ENCODE data around the gene TSHZ1.

DNA sequence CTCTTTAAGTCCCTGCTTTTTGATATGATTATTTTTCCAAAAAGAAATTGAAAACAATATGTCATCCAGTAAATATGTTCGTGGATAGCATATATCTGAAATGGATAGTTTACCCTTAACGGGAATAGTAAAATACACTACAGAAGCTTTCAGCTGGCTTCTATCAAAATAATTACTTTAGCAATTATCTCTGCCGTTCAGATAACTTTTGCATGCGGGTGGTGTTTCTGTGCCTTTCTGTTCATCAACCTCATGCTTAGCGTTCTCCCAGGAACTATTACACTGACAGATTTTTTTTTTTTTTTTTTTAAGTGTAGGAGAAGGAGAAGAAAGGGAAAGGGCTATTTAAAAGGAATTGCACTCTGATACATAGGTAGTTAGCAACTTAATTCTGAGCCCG, 53.6 kb downstream of the TSHZ1 start:
- TF ChIP-seq EP300 (IDR thresholded peaks at IDR 0.05; ENCODE audit: borderline replicate concordance in 1 of 2, low read depth in 1 of 2, low read length in 1 of 2) (peak in 1 of 2 experiments; percentile 41; a peak in 1 of 4 replicates), CHD2 (IDR thresholded peaks at IDR 0.05; ENCODE audit: low read length, partially characterized antibody) (peak; percentile 23), POLR2AphosphoS5 (IDR thresholded peaks at IDR 0.05; ENCODE audit: low read depth, low read length) (no peak), RXRA (IDR thresholded peaks at IDR 0.05; ENCODE audit: borderline replicate concordance, low read depth) (no peak), GABPA (IDR thresholded peaks at IDR 0.05; ENCODE audit: low read depth) (no peak), ZBTB33 (IDR thresholded peaks at IDR 0.05; ENCODE audit: borderline replicate concordance, low read depth) (no peak), SIN3A (IDR thresholded peaks at IDR 0.05; ENCODE audit: borderline replicate concordance, low read depth, low read length) (no peak), JUND (IDR thresholded peaks at IDR 0.05) (no peak), RCOR1 (IDR thresholded peaks at IDR 0.05; ENCODE audit: low read length) (peak; percentile 72; the same call in 1 of the 2 replicates), TEAD4 (IDR thresholded peaks at IDR 0.05; ENCODE audit: borderline replicate concordance, insufficient read depth) (no peak)
- TF ChIP-seq, protein P1, sequence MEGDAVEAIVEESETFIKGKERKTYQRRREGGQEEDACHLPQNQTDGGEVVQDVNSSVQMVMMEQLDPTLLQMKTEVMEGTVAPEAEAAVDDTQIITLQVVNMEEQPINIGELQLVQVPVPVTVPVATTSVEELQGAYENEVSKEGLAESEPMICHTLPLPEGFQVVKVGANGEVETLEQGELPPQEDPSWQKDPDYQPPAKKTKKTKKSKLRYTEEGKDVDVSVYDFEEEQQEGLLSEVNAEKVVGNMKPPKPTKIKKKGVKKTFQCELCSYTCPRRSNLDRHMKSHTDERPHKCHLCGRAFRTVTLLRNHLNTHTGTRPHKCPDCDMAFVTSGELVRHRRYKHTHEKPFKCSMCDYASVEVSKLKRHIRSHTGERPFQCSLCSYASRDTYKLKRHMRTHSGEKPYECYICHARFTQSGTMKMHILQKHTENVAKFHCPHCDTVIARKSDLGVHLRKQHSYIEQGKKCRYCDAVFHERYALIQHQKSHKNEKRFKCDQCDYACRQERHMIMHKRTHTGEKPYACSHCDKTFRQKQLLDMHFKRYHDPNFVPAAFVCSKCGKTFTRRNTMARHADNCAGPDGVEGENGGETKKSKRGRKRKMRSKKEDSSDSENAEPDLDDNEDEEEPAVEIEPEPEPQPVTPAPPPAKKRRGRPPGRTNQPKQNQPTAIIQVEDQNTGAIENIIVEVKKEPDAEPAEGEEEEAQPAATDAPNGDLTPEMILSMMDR (IDR thresholded peaks at IDR 0.05): no peak
- TF ChIP-seq, protein P2, sequence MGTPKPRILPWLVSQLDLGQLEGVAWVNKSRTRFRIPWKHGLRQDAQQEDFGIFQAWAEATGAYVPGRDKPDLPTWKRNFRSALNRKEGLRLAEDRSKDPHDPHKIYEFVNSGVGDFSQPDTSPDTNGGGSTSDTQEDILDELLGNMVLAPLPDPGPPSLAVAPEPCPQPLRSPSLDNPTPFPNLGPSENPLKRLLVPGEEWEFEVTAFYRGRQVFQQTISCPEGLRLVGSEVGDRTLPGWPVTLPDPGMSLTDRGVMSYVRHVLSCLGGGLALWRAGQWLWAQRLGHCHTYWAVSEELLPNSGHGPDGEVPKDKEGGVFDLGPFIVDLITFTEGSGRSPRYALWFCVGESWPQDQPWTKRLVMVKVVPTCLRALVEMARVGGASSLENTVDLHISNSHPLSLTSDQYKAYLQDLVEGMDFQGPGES (IDR thresholded peaks at IDR 0.05; ENCODE audit: low read depth, low read length): no peak
- TF ChIP-seq, protein P3, sequence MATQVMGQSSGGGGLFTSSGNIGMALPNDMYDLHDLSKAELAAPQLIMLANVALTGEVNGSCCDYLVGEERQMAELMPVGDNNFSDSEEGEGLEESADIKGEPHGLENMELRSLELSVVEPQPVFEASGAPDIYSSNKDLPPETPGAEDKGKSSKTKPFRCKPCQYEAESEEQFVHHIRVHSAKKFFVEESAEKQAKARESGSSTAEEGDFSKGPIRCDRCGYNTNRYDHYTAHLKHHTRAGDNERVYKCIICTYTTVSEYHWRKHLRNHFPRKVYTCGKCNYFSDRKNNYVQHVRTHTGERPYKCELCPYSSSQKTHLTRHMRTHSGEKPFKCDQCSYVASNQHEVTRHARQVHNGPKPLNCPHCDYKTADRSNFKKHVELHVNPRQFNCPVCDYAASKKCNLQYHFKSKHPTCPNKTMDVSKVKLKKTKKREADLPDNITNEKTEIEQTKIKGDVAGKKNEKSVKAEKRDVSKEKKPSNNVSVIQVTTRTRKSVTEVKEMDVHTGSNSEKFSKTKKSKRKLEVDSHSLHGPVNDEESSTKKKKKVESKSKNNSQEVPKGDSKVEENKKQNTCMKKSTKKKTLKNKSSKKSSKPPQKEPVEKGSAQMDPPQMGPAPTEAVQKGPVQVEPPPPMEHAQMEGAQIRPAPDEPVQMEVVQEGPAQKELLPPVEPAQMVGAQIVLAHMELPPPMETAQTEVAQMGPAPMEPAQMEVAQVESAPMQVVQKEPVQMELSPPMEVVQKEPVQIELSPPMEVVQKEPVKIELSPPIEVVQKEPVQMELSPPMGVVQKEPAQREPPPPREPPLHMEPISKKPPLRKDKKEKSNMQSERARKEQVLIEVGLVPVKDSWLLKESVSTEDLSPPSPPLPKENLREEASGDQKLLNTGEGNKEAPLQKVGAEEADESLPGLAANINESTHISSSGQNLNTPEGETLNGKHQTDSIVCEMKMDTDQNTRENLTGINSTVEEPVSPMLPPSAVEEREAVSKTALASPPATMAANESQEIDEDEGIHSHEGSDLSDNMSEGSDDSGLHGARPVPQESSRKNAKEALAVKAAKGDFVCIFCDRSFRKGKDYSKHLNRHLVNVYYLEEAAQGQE (IDR thresholded peaks at IDR 0.05; ENCODE audit: low read depth, low read length): no peak
- TF ChIP-seq, protein P4, sequence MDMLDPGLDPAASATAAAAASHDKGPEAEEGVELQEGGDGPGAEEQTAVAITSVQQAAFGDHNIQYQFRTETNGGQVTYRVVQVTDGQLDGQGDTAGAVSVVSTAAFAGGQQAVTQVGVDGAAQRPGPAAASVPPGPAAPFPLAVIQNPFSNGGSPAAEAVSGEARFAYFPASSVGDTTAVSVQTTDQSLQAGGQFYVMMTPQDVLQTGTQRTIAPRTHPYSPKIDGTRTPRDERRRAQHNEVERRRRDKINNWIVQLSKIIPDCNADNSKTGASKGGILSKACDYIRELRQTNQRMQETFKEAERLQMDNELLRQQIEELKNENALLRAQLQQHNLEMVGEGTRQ (IDR thresholded peaks at IDR 0.05; ENCODE audit: borderline replicate concordance, low read depth, low read length): no peak

All from SK-N-SH (cell line).